H1 (cell line): ENCODE data around the gene EGFR. TPM values are rescaled to one million over a fixed set of nuclear protein-coding genes. Genes with fewer than 3 reads are reported as not detected.

ENCODE experiments used
- KDM5A ChIP-seq: fragments of 200-600 bp; IDR thresholded peaks from 2 replicates; pipeline ENCODE4 v1.7.1; 2012; ENCODE audit warnings: mild to moderate bottlenecking, low read length, inconsistent platforms, mixed read lengths
- NANOG ChIP-seq: IDR thresholded peaks from 2 replicates; pipeline ENCODE4 v1.6.1; 2011; ENCODE audit warnings: low read length, low read depth, mild to moderate bottlenecking, inconsistent platforms; ENCODE audit not compliant: insufficient read depth, poor library complexity, severe bottlenecking
- RFX5 ChIP-seq: IDR thresholded peaks from 2 replicates; pipeline ENCODE4 v1.6.1; 2011; ENCODE audit warnings: low read depth, low read length, improper control_type of control experiment, borderline replicate concordance
- RNF2 ChIP-seq: fragments of 200-900, 300-1000 bp; sonication (generic); IDR thresholded peaks from 2 replicates; pipeline ENCODE4 v1.7.1; 2016; ENCODE audit warnings: borderline replicate concordance, low read depth, mild to moderate bottlenecking, antibody characterized with exemption, low read length; ENCODE audit not compliant: poor library complexity, severe bottlenecking; ENCODE audit errors: missing control alignments
- SP1 ChIP-seq: IDR thresholded peaks from 2 replicates; pipeline ENCODE4 v1.6.1; 2011; ENCODE audit warnings: low read depth, low read length
- TCF12 ChIP-seq: IDR thresholded peaks from 2 replicates; pipeline ENCODE4 v1.6.1; 2011; ENCODE audit warnings: low read depth, mild to moderate bottlenecking, low read length
- polyA plus RNA-seq, 7 experiments: library from polyadenylated mRNA; depleted of rRNA in 3 of 7; stranded (reverse) in 5 of 7; unstranded in 2 of 7; fragments of >200 nt in 5 of 7; fragments of 200-250 nt in 2 of 7; gene quantifications; 1 replicate in 5 of 7; 2 replicates in 1 of 7; 4 replicates in 1 of 7; pipeline versions ENCODE4 v1.2.1 to v1.2.3, GENCODE V29; 2011 to 2013; ENCODE audit warnings: missing spikeins in 2 of 7, mixed read lengths in 2 of 7
- total RNA-seq: library from RNA; stranded (reverse); fragmentation: NEBNext Ultra II Directional; extraction: Animal tissue kit (Norgen Biotek cat#: 25700); gene quantifications from 2 replicates; pipeline ENCODE4 v1.2.1, GENCODE V29; 2021

The EGFR gene
- total and polyA plus RNA-seq, 2 of the 8 experiments (the other 6 are each of a cell fraction or from before 2014, with no cell fraction given): 1.9 to 5.8 TPM

DNA sequence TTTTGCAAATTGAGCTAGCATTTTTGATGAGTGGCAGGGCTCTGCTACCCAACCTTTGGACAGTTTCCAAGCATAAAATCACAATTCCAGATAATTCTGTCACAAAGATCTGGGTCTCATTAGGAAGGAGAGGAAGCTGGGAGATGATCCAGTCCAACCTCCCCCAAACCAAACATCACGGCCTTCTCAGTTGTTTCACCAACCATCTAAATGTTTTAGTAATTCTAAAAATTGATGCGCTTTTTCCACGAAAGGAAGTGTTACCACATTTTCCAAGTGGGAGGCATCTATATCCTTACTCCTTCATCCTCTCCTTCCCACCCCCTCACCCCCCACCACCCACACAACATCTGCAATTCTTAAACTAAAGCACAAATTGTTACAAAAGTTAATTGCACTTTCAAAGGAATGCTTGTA is 108.3 kb downstream of the EGFR start (continued):
- TF ChIP-seq SP1 (no peak), TCF12 (no peak), KDM5A (no peak), RFX5 (no peak), RNF2 (no peak), NANOG (no peak)
- TF ChIP-seq, all 59 proteins: peak for 0
